HG03439 (cell line): ENCODE data around the gene APBB2.

Experiments
- ATAC-seq: cut with Tn5 transposase; IDR thresholded peaks from one replicate; pipeline ENCODE4 v1.9.1; 2021; ENCODE audit warnings: mild to moderate bottlenecking, moderate library complexity; ENCODE audit not compliant: unreplicated experiment

The APBB2 gene

GRCh38 chr4:40789771-40790170 lies 424.6 kb downstream of the APBB2 start:
- no peak for ATAC-seq

- ATAC-seq, result no peak
Observed at GRCh38 chr4:40789031-40789430, 425.3 kb downstream of the APBB2 start.

- no peak for ATAC-seq
Observed at GRCh38 chr4:40788331-40788730, 426.0 kb downstream of the APBB2 start.

GRCh38 chr4:40785727-40786126 lies 428.6 kb downstream of the APBB2 start:
- ATAC-seq, result no peak

GRCh38 chr4:40782876-40783275 lies 431.5 kb downstream of the APBB2 start:
- no peak for ATAC-seq

- ATAC-seq, result no peak
Observed at GRCh38 chr4:40778090-40778489, 436.3 kb downstream of the APBB2 start.

- ATAC-seq, result no peak
Observed at GRCh38 chr4:40769266-40769665, 445.1 kb downstream of the APBB2 start.

GRCh38 chr4:40763228-40763716 lies 451.1 kb downstream of the APBB2 start:
- peak; percentile 99 for ATAC-seq
